Measurements from ENCODE around the gene OSBPL2. TPM values are rescaled to one million over a fixed set of nuclear protein-coding genes. Genes with fewer than 3 reads are reported as not detected.
A peak's percentile ranks its signal among the peaks of the same experiment; 100 is the strongest.

OSBPL2 gene
- polyA plus RNA-seq, 6 donors from 2014 or later = 15.8 to 29.5 (median 17.7) TPM

- Mint-ChIP-seq H3K4me3 (peak overlapping the region in 1 of 8 donors; percentile 9), H3K36me3 (peaks cover 0 to 5% of the 10 kb centered on the region in 2 donors), H3K9me3 (peaks cover 0 to 5% (median 3%) of the 10 kb centered on the region in 7 donors), H3K27me3 (peaks cover 0 to 8% (median 6%) of the 10 kb centered on the region in 3 donors), H3K4me1 (peaks cover 20 to 35% (median 25%) of the 10 kb centered on the region in 3 donors), H3K27ac (peak overlapping the region in 1 of 6 donors; percentile 97)
- ATAC-seq (ENCODE audit: low read depth in 2 of 2) (no peak), DNase-seq (no peak)
These were observed 1.4 kb upstream of the OSBPL2 start for GRCh38 chr20:62236766-62237513.

DNA sequence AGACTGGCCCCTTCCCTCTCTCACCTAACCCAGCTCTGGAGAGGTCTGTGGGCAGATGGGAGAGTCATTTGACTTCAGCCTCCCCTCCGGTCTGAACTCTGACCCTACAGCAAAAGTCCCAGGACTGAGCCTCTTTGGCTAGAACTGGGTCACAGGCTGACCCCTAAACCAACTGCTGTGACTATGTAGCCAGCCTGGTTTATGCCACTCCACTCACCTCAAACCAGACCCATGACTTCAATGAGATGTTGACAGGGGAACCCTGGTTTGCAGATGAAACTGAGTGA is 864 bp upstream of the OSBPL2 start:
- peak overlapping the region in 7 of 8 donors; percentile 79 to 92 (median 85) for H3K4me3 Mint-ChIP-seq

DNA sequence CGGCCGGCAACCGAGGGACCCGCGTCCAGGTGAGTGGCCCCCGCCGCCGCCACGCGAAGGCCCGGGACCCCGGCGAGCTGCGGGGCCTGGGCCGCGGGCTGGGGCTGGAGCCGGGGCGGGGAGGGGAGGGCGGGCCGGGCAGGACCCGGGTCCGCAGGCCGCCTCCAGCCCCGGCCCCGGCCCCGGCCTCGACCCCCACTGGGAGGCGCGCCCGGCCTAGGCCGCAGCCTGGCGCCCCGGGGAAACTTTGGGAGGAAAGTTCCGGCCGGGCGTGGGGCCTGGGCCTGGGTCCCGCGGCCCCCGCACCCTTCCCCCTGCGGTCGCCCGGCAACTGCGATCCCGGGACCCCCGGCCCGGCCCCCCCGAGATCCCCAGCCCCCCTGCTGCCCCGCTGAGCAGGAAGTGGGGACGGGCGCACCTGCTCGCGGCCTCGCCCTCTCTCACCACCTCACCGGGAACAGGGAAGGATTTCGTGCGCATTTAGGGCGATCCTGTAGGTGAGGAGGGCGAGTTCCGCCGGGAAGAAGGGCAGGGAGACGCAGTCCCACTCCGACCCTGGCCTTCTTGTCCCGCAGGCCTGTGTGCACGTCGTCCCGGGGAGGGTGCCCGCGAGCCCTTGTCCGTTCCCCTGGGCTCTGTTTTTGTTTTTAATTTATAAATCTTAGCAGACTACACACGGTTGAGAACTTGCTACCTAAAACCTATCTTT is 402 bp downstream of the OSBPL2 start:
- H3K36me3 Mint-ChIP-seq = peaks cover 0 to 5% of the 10 kb centered on the region in 2 donors
- peak overlapping the region; percentile 80 to 94 (median 86) for H3K4me3 Mint-ChIP-seq
- peaks cover 0 to 8% (median 0%) of the 10 kb centered on the region in 3 donors for H3K27me3 Mint-ChIP-seq
- DNase-seq (no peak), ATAC-seq (ENCODE audit: low read depth in 2 of 2) (peak; percentile 0 to 1)
- peaks cover 26 to 37% (median 33%) of the 10 kb centered on the region in 3 donors for H3K4me1 Mint-ChIP-seq
- H3K9me3 Mint-ChIP-seq = peaks cover 0 to 3% (median 1%) of the 10 kb centered on the region in 7 donors
- H3K27ac Mint-ChIP-seq = peak overlapping the region; percentile 47 to 93 (median 89)

More for the DNA sequence above, 864 bp upstream of the OSBPL2 start:
- Mint-ChIP-seq H3K9me3 (peaks cover 0 to 5% (median 3%) of the 10 kb centered on the region in 7 donors), H3K27me3 (peaks cover 0 to 8% (median 1%) of the 10 kb centered on the region in 3 donors), H3K36me3 (peaks cover 0 to 5% of the 10 kb centered on the region in 2 donors), H3K4me1 (peaks cover 20 to 37% (median 28%) of the 10 kb centered on the region in 3 donors), H3K27ac (peak overlapping the region in 4 of 6 donors; percentile 32 to 97 (median 92))
- DNase-seq (no peak), ATAC-seq (ENCODE audit: low read depth in 2 of 2) (no peak)

- no peak for ATAC-seq (ENCODE audit: low read depth in 2 of 2)
- H3K4me3 Mint-ChIP-seq = peak overlapping the region; percentile 79 to 94 (median 86)
- DNase-seq = no peak
- no peaks in the 10 kb centered on the region for H3K9me3 Mint-ChIP-seq
- peaks cover 0 to 5% of the 10 kb centered on the region in 2 donors for H3K36me3 Mint-ChIP-seq
- peak overlapping the region; percentile 47 to 93 (median 84) for H3K27ac Mint-ChIP-seq
- H3K27me3 Mint-ChIP-seq = peaks cover 0 to 8% (median 0%) of the 10 kb centered on the region in 3 donors
- peaks cover 29 to 39% (median 38%) of the 10 kb centered on the region in 3 donors for H3K4me1 Mint-ChIP-seq
These were observed 1.1 kb downstream of the OSBPL2 start for GRCh38 chr20:62239278-62239879.

GRCh38 chr20:62240020-62240685 is 1.8 kb downstream of the OSBPL2 start:
- Mint-ChIP-seq H3K4me3 (peak overlapping the region; percentile 68 to 94 (median 84)), H3K27ac (peak overlapping the region in 3 of 6 donors; percentile 10 to 82 (median 27)), H3K27me3 (peaks cover 0 to 8% (median 0%) of the 10 kb centered on the region in 3 donors), H3K36me3 (peaks cover 0 to 5% of the 10 kb centered on the region in 2 donors), H3K9me3 (no peaks in the 10 kb centered on the region), H3K4me1 (peaks cover 29 to 44% (median 44%) of the 10 kb centered on the region in 3 donors)
- no peak for DNase-seq
- no peak for ATAC-seq (ENCODE audit: low read depth in 2 of 2)

GRCh38 chr20:62241506-62241905 is 3.2 kb downstream of the OSBPL2 start:
- Mint-ChIP-seq H3K9me3 (no peaks in the 10 kb centered on the region), H3K36me3 (peaks cover 0 to 5% of the 10 kb centered on the region in 2 donors), H3K27ac (no peak overlapping the region), H3K27me3 (no peaks in the 10 kb centered on the region), H3K4me3 (peak overlapping the region in 4 of 8 donors; percentile 30 to 74 (median 54)), H3K4me1 (peaks cover 25 to 48% (median 48%) of the 10 kb centered on the region in 3 donors)
- DNase-seq (no peak), ATAC-seq (ENCODE audit: low read depth in 2 of 2) (no peak)

DNA sequence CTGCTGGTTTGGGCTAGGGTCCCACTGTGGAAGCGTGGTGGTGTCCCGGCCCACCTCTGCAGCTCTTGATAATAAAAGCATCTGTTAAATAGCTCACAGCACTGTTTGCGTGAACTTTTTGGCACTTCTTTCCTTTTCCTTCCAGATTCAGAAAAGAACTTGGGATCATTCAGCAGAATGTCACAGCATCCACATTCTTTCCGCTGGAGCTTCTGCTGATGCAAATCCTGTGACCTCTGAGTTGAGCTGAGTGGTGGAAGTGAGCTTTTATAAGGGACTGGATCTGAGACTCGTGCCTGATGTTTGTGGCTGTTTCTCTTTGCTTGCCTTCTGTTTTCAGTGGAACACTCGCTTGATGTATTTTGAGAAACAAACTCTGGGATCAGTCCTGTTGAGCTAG is 3.9 kb downstream of the OSBPL2 start:
- peak overlapping the region in 1 of 6 donors; percentile 54 for H3K27ac Mint-ChIP-seq
- peaks cover 30 to 55% (median 54%) of the 10 kb centered on the region in 3 donors for H3K4me1 Mint-ChIP-seq
- peak overlapping the region in 1 of 8 donors; percentile 74 for H3K4me3 Mint-ChIP-seq
- peaks cover 0 to 5% of the 10 kb centered on the region in 2 donors for H3K36me3 Mint-ChIP-seq
- no peaks in the 10 kb centered on the region for H3K9me3 Mint-ChIP-seq
- DNase-seq (no peak), ATAC-seq (ENCODE audit: low read depth in 2 of 2) (no peak)
- H3K27me3 Mint-ChIP-seq = no peaks in the 10 kb centered on the region

DNA sequence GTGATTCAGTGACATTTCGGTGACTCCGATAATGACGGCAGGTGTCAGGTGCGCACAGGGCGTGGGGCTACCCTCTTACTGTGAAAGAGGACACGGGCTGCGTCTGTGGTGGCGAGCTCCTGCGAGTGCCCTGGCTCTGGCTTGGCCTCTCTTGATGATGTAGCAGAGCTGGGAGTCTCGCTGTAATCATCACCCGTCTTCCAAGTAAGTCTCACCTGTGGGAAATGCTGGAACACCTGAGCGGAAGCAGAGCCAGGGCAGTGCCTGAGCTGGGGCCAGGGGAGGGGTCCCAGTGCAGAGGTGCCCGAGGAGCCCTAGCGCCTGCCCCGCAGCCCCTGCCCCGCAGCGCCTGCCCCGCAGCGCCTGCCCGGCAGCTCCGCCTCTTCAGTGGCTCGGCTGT is 4.8 kb downstream of the OSBPL2 start:
- ATAC-seq (ENCODE audit: low read depth in 2 of 2) (no peak), DNase-seq (no peak)
- H3K4me3 Mint-ChIP-seq = peak overlapping the region in 1 of 8 donors; percentile 47
- no peak overlapping the region for H3K27ac Mint-ChIP-seq
- H3K4me1 Mint-ChIP-seq = peaks cover 27 to 55% (median 54%) of the 10 kb centered on the region in 3 donors
- H3K9me3 Mint-ChIP-seq = no peaks in the 10 kb centered on the region
- H3K36me3 Mint-ChIP-seq = peaks cover 0 to 5% of the 10 kb centered on the region in 2 donors
- H3K27me3 Mint-ChIP-seq = no peaks in the 10 kb centered on the region

GRCh38 chr20:62243906-62244515 is 5.7 kb downstream of the OSBPL2 start:
- Mint-ChIP-seq H3K27me3 (no peaks in the 10 kb centered on the region), H3K36me3 (peaks cover 0 to 5% of the 10 kb centered on the region in 2 donors), H3K4me3 (peak overlapping the region in 1 of 8 donors; percentile 45), H3K4me1 (peaks cover 28 to 60% (median 56%) of the 10 kb centered on the region in 3 donors), H3K27ac (peak overlapping the region in 1 of 6 donors; percentile 23), H3K9me3 (no peaks in the 10 kb centered on the region)
- ATAC-seq (ENCODE audit: low read depth in 2 of 2) (no peak), DNase-seq (no peak)

- Mint-ChIP-seq H3K36me3 (peaks cover 0 to 5% of the 10 kb centered on the region in 2 donors), H3K4me1 (peaks cover 30 to 58% (median 53%) of the 10 kb centered on the region in 3 donors), H3K27me3 (no peaks in the 10 kb centered on the region), H3K27ac (no peak overlapping the region), H3K9me3 (no peaks in the 10 kb centered on the region), H3K4me3 (no peak overlapping the region)
- DNase-seq (no peak), ATAC-seq (ENCODE audit: low read depth in 2 of 2) (no peak)
These were observed 6.4 kb downstream of the OSBPL2 start for GRCh38 chr20:62244644-62245108.

DNA sequence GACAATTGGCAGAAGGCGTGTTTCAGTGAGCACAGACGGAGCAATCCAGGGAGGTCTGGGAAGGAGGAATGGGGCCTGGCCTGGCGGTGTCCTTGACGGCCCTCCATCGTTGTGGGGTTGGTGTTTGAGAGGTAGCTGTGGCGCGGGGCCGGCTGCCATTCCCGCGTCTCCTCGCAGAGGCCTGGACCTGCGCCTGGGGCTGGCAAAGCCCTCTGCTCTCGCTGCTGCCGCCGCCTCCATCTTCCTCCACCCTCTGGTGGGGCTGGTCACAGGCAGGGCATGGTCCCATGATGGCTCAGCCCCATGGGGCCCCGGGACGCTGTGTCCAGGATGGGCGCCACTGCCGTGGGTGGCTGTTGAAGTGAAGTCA is 7.6 kb downstream of the OSBPL2 start:
- ATAC-seq (ENCODE audit: low read depth in 2 of 2) (no peak), DNase-seq (no peak)
- Mint-ChIP-seq H3K27ac (peak overlapping the region in 2 of 6 donors; percentile 49 to 66), H3K4me1 (peaks cover 31 to 55% (median 53%) of the 10 kb centered on the region in 3 donors), H3K9me3 (peaks cover 0 to 2% (median 0%) of the 10 kb centered on the region in 7 donors), H3K27me3 (no peaks in the 10 kb centered on the region), H3K4me3 (peak overlapping the region in 1 of 8 donors; percentile 29), H3K36me3 (peaks cover 0 to 5% of the 10 kb centered on the region in 2 donors)

- ATAC-seq (ENCODE audit: low read depth in 2 of 2) = no peak
- H3K4me3 Mint-ChIP-seq = no peak overlapping the region
These were observed 8.1 kb downstream of the OSBPL2 start for GRCh38 chr20:62246431-62246830.

More at GRCh38 chr20:62246431-62246830, 8.1 kb downstream of the OSBPL2 start:
- DNase-seq = no peak
- Mint-ChIP-seq H3K27me3 (no peaks in the 10 kb centered on the region), H3K36me3 (peaks cover 0 to 3% of the 10 kb centered on the region in 2 donors), H3K4me1 (peaks cover 29 to 53% (median 52%) of the 10 kb centered on the region in 3 donors), H3K27ac (no peak overlapping the region), H3K9me3 (peaks cover 0 to 2% (median 0%) of the 10 kb centered on the region in 7 donors)

All from naive B cell (primary cell).